ENCODE results near the gene ZDHHC9. TPM values are rescaled to one million over a fixed set of nuclear protein-coding genes. Genes with fewer than 3 reads are reported as not detected.

ZDHHC9 gene
- total RNA-seq, 1 experiment from 2014 or later, result 60.8 TPM

DNA sequence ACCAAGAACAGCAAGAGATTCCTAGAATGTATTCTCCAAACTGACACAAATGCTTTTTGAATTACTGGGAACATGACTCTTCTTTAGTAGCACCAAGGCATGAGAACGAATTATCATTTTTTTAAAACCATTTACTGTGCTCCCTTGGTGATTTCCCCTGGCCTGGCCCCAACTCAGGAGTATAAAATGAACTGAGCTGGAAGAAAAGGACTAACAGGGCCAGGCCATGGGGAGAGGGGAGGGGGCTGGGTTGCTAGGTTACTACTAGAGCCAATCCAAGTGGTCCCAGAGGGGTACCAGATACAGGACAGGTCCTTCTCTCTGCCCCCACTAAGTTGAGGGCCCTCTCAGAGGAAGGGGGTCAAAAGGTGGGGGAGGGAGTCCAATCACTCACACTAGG, 40.8 kb downstream of the ZDHHC9 start:
- CTCF ChIA-PET, result no interaction called here
- intact Hi-C loops (cut with micrococcal nuclease; ENCODE audit: unreplicated experiment), result no loop called here
- no TSS peak for BruUV-seq (replicated peaks)
- DNase-seq, result no peak
- TF ChIP-seq, protein P1, sequence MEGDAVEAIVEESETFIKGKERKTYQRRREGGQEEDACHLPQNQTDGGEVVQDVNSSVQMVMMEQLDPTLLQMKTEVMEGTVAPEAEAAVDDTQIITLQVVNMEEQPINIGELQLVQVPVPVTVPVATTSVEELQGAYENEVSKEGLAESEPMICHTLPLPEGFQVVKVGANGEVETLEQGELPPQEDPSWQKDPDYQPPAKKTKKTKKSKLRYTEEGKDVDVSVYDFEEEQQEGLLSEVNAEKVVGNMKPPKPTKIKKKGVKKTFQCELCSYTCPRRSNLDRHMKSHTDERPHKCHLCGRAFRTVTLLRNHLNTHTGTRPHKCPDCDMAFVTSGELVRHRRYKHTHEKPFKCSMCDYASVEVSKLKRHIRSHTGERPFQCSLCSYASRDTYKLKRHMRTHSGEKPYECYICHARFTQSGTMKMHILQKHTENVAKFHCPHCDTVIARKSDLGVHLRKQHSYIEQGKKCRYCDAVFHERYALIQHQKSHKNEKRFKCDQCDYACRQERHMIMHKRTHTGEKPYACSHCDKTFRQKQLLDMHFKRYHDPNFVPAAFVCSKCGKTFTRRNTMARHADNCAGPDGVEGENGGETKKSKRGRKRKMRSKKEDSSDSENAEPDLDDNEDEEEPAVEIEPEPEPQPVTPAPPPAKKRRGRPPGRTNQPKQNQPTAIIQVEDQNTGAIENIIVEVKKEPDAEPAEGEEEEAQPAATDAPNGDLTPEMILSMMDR (IDR thresholded peaks at IDR 0.05; ENCODE audit: unreplicated experiment), result no peak
- Mint-ChIP-seq H3K4me3 (ENCODE audit: low read depth, unreplicated experiment) (no peak overlapping the region), H3K27me3 (ENCODE audit: unreplicated experiment) (no peaks in the 10 kb centered on the region), H3K4me1 (ENCODE audit: low read depth, unreplicated experiment) (no peaks in the 10 kb centered on the region), H3K36me3 (ENCODE audit: insufficient read depth, unreplicated experiment) (peaks cover 16% of the 10 kb centered on the region), H3K9me3 (ENCODE audit: low read depth, unreplicated experiment) (no peaks in the 10 kb centered on the region), H3K27ac (ENCODE audit: unreplicated experiment) (no peak overlapping the region)

DNA sequence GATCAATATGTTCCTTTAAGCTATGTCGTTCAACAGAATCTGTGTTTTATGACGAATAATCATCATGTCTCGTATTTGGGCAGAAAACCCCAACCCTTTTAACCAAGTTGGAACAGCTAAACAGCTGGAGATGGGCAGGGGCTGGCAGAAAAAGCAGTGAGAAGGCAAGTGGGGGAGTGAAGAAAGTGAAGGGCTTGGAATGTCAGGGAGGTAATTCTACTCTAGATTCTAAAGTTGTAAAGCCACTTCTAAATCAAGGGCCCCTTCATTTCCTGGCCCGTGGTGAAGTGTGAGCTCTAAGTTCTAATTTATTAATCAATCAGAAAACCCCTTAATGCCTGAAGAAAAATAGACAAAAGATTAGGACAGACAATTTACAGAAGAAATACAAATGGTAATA, 43.5 kb downstream of the ZDHHC9 start:
- no TSS peak for BruUV-seq (replicated peaks)
- TF ChIP-seq, protein P1 (IDR thresholded peaks at IDR 0.05; ENCODE audit: unreplicated experiment), result no peak
- no peak for DNase-seq
- CTCF ChIA-PET, result no interaction called here
- no peak overlapping the region for H3K4me3 Mint-ChIP-seq (ENCODE audit: low read depth, unreplicated experiment)
- no peaks in the 10 kb centered on the region for H3K27me3 Mint-ChIP-seq (ENCODE audit: unreplicated experiment)
- H3K9me3 Mint-ChIP-seq (ENCODE audit: low read depth, unreplicated experiment), result no peaks in the 10 kb centered on the region
- no peaks in the 10 kb centered on the region for H3K4me1 Mint-ChIP-seq (ENCODE audit: low read depth, unreplicated experiment)
- intact Hi-C loops (cut with micrococcal nuclease; ENCODE audit: unreplicated experiment), result no loop called here
- H3K27ac Mint-ChIP-seq (ENCODE audit: unreplicated experiment), result no peak overlapping the region
- peaks cover 10% of the 10 kb centered on the region for H3K36me3 Mint-ChIP-seq (ENCODE audit: insufficient read depth, unreplicated experiment)

DNA sequence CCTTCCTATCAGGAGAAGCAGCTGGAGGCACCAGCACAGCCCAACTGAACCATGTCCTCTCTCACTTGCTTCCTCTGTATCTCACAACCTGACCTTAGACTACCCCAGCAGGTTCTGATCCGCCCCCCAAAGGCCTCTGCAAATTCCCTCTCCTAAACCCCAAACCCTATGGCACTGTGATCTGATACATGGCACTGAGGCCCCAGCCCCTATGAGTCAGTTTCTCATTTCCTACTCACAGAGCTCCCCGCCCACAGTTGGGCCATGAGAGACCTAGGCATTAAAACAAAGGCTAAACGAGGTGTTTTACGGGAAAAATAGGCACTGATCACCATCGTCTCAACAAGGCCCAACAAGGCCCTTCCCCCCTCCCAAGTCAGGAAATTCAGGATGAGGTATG, 44.8 kb downstream of the ZDHHC9 start:
- no TSS peak for BruUV-seq (replicated peaks)
- DNase-seq, result no peak

DNA sequence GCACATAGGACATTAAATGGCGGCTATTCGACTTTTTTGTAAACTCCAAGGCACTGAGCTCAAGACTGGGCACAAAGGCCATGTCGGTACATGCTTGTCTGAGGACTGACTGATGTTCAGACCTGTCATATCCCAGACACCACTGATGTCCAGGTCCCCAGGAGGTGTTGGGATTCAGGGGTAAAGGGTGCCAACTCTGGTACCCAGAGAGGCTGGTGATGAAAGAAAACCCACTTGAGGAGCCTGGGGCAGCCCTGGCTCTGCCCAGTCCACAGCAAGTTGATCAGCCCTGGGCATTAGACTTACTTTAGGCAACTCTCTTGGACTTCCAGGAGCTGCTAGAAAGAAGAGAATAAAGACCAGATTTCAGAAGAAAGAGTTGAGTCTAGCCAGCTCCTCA, 45.2 kb downstream of the ZDHHC9 start:
- CTCF ChIA-PET, result no interaction called here
- H3K27ac Mint-ChIP-seq (ENCODE audit: unreplicated experiment), result no peak overlapping the region
- no peak for DNase-seq
- intact Hi-C loops (cut with micrococcal nuclease; ENCODE audit: unreplicated experiment), result no loop called here
- peaks cover 5% of the 10 kb centered on the region for H3K36me3 Mint-ChIP-seq (ENCODE audit: insufficient read depth, unreplicated experiment)
- no peaks in the 10 kb centered on the region for H3K4me1 Mint-ChIP-seq (ENCODE audit: low read depth, unreplicated experiment)
- no peaks in the 10 kb centered on the region for H3K9me3 Mint-ChIP-seq (ENCODE audit: low read depth, unreplicated experiment)
- H3K4me3 Mint-ChIP-seq (ENCODE audit: low read depth, unreplicated experiment), result no peak overlapping the region
- BruUV-seq (replicated peaks), result no TSS peak
- TF ChIP-seq, protein P1 (IDR thresholded peaks at IDR 0.05; ENCODE audit: unreplicated experiment), result no peak
- no peaks in the 10 kb centered on the region for H3K27me3 Mint-ChIP-seq (ENCODE audit: unreplicated experiment)

More for the DNA sequence above, 44.8 kb downstream of the ZDHHC9 start:
- Mint-ChIP-seq H3K27ac (ENCODE audit: unreplicated experiment) (no peak overlapping the region), H3K27me3 (ENCODE audit: unreplicated experiment) (no peaks in the 10 kb centered on the region), H3K36me3 (ENCODE audit: insufficient read depth, unreplicated experiment) (peaks cover 5% of the 10 kb centered on the region), H3K4me1 (ENCODE audit: low read depth, unreplicated experiment) (no peaks in the 10 kb centered on the region), H3K4me3 (ENCODE audit: low read depth, unreplicated experiment) (no peak overlapping the region), H3K9me3 (ENCODE audit: low read depth, unreplicated experiment) (no peaks in the 10 kb centered on the region)
- CTCF ChIA-PET, result no interaction called here
- intact Hi-C loops (cut with micrococcal nuclease; ENCODE audit: unreplicated experiment), result no loop called here
- TF ChIP-seq, protein P1 (IDR thresholded peaks at IDR 0.05; ENCODE audit: unreplicated experiment), result no peak

Data from Calu3 (cell line).